GM19193 (cell line): ENCODE results near the gene KCNJ6.

ENCODE experiments used
- POLR2A ChIP-seq: IDR thresholded peaks from 4 replicates; pipeline ENCODE4 v1.6.1; 2011; ENCODE audit not compliant: insufficient read depth, insufficient read length; ENCODE audit errors: extremely low read depth

KCNJ6 gene

DNA sequence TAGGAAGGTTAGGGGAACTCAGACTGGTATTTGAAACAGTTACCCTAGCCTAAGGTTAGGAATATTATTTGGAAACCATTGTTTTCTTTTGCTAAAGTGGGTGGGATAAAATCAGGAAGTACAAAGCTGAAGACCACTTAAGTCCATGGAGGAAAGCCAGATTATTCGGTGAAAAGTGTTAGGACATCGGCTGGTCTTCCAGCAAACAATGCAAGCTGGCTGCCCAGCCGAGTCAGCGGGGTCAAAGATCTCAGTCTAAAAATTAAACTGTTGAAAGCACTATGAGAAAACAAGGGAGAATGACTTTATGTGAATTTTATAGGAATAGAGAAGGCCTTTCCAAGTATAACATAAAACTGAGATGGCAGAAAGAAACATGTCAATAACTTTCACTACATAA, 231.7 kb downstream of the KCNJ6 start:
- no peak for TF ChIP-seq POLR2A

DNA sequence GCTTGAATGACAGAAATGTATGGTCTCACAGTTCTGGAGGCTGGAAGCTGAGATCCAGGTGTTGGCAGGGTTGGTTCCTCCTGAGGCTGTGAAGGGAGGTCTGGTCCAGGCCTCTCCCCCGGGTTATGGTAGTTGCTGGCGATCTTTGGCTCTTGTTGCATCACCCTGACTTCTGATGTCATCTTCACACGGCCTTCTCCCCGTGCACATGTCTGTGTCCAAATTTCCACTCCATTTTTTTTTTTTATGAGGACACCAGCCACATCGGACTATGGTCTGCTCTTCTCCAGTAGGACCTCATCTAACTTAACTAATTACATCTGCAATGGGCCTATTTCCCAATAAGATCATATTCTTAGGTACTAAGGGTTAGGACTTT, 232.2 kb downstream of the KCNJ6 start:
- no peak for TF ChIP-seq POLR2A

DNA sequence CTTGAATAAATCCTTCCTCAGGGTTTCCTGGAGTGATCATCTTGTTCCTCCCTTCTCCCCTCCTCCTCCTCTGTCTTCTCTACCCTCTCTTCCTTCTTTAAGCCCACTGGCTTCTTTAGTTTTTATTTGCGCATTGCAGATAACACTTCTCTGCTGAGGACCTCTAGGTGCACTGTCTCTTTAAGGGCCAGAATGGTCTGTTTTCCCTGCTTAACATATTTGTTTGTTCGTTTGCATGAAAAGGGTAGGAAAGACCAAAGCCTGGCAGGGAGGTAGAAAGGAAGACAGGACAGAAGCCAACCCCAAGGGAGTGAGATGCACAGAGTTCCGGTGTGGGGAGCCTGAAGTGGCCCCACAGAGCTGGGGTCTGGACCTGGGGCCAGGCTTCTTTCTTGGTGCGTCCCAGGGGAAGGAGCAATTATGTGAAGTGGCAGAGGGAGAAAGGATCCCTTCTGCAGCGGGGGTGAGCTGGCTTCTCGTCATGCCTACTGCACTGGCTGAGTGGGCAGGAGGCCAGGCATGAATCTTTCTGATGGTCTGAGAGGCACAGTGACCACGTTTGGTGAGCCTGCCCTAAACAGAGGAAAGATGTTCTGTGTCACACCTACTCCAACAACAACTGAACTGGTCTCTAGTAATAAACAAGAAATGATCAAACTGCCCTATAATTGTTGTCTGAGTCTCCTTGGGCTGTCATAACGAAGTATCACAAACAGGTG, 232.7 kb downstream of the KCNJ6 start:
- TF ChIP-seq POLR2A = no peak

GRCh38 chr21:37682966-37683365, 233.3 kb downstream of the KCNJ6 start:
- no peak for TF ChIP-seq POLR2A

DNA sequence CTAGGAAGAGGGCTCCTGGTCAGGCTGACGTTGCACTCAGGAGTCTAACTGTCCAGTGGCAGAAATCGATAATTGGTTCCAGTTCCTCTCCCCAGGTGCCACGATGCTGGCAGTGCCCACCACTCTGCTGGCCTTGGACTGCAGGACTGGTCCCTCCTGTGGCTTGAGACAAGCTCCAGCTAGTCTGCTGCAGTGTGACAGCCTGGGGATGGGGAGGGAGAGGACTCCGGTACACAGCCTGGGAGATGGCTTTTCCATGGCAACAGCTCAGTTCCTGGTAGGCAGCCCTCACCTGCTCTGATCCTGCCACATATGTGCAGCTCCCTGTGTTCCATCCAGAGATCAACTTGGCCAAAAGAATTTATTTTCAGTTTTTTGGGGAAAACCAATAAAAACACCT, 239.3 kb downstream of the KCNJ6 start:
- TF ChIP-seq POLR2A = no peak

DNA sequence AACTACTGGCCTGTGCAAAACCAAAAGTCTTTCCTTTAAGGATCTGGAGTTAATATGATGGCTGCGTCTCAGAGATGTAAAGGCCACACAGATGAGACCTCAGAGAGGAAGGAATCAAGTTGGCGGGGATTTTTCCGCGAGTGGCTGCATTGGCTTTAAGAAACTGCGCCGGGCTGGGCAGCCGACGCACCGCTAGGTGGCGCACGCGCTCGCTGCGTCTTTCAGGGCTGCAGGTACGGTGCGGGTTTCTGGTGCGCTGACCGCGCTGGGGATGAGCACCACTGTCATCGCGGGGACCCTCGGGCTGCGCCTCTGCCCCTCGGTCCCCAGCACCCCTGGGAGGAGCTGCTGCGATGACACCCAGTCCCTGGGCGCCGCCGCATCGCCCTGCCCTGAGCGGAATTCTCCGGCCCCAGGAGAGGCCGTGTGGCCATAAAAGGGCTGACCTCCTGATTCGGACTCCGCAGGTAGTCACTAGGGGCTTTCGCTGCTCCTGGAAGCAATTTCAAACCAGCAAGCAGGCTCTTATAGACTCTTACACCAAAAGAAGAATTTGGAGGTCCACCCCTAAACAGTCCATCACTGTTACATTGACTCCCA, 241.0 kb downstream of the KCNJ6 start:
- TF ChIP-seq POLR2A = no peak

- no peak for TF ChIP-seq POLR2A
These were observed 242.3 kb downstream of the KCNJ6 start for GRCh38 chr21:37673801-37674575.

- TF ChIP-seq POLR2A = no peak
These were observed 244.9 kb downstream of the KCNJ6 start for GRCh38 chr21:37671381-37671780.

DNA sequence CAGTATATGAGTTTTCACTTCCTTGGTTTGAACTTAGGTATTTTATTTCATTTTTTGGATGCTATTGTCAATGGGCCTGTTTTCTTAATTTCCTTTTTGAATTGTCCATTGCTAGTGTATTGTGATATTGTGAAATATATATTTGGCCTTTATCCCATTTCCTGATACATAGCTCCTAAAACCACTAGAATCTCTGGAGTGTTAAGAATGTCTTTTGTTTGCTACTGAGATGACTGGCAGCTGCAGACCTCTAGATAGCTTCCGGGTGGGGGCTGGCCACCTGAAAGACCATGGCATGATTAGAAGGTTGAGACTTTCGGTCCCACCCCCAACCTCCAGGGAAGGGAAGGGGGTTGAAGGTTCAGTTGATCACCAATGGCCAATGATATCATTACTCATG, 245.4 kb downstream of the KCNJ6 start:
- no peak for TF ChIP-seq POLR2A

GRCh38 chr21:37669249-37669648, 247.0 kb downstream of the KCNJ6 start:
- no peak for TF ChIP-seq POLR2A

DNA sequence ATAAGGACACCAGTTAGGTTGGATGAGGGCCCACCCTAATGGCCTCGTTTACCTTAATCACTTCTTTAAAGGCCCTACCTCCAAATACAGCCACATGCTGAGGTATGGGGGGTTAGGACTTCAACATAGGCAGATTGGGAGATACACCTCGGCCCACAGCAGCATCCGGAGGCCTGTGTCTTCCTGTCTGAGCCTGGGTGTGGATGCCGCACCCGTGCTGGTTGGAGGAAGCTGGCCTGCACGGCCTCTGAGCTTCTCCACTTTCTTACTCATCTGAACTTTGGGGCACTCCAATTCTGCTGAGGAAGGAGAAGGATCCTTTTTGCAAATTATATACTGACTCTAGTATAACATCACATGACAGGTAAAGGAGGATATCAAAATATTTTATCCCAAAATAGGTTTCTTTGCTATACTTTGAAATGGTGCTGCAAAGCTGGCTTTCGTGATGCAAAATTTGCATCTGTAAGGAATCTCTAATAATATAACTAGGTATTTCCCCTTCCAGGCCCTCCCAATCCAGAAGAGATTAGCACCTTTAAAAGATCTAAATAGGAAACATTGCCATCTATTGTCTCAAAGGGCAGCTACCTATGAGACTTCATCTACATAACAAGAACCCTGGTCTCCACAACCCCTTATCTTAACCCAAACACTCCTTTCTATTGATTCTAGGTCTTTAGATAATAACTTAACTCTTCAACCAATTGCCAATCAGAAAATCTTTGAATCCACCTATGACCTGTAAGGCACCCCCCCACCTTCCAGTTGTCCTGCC, 247.6 kb downstream of the KCNJ6 start:
- no peak for TF ChIP-seq POLR2A

- TF ChIP-seq POLR2A = no peak
These were observed 248.9 kb downstream of the KCNJ6 start for GRCh38 chr21:37667380-37667779.

DNA sequence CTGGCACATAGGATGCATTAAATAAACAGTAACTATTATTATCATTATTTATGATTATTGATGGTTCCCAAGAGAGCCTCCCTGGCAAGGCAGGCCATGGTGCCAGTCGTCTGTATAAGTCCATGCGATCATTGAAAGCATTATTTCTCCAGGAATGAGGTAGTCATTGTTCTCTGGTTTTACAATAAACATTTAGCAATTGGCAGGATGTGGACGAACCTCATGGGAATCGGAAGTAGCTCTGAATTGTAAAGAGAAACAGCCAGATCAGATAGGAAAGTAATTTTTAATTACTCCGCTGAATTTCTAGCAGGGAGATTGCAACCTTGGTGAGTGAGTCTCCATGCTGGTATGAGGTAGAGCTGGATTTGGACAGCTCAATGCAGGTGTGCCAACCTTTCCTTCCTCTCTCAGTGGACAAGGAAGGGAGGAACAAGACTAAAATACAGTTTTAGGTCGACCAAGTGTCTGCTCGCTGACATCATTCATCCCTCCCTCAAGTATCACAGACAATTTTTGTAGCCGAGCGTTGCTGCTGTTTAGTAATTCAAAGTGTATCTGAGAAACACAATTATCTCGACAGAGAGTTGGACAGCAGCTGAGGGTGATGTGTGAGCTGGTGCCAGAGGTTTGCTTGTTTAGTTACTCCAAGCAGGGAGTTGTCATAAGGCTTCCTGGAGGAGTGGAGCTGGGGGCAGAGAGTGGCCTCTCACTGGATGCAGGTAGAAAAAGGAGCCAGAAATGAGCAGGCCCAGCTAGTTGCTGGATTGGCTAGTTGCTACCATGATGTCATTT, 250.8 kb downstream of the KCNJ6 start:
- TF ChIP-seq POLR2A = no peak

- TF ChIP-seq POLR2A = no peak
These were observed 255.5 kb downstream of the KCNJ6 start for GRCh38 chr21:37660709-37661108.
